GM18951 (cell line): ENCODE measurements around the gene PROM1.

Experiments used
- POLR2A ChIP-seq: IDR thresholded peaks from 4 replicates; pipeline ENCODE4 v1.6.1; 2011; ENCODE audit warnings: mild to moderate bottlenecking; ENCODE audit not compliant: insufficient read length, insufficient read depth; ENCODE audit errors: extremely low read depth
- in situ Hi-C: fragments of 300-500 bp; cut with MboI; formaldehyde crosslinking; loops from one replicate; pipeline ENCODE4 v1.12.0; 2022; ENCODE audit warnings: low sequenced_read_pairs, mixed read lengths, inconsistent platforms; ENCODE audit not compliant: unreplicated experiment

The PROM1 gene

DNA sequence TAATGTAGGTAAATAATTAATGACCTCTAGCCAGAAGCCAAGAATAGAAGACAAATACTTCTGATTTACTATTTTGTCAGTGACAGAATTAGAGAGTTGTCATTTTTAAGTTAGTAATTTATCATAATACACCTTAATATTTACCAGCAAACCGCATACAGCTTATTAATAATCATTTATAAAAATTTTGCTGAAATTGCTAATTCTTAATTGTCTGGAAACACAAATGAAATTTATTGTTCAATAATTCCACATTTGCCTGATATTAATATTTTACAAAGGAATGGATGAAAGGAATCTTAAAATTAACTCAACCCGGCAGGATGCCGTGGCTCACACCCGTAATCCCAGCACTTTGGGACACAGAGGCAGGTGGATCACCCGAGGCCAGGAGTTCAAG is 44.7 kb downstream of the PROM1 start:
- no peak for TF ChIP-seq POLR2A
- in situ Hi-C loops = no loop called here

DNA sequence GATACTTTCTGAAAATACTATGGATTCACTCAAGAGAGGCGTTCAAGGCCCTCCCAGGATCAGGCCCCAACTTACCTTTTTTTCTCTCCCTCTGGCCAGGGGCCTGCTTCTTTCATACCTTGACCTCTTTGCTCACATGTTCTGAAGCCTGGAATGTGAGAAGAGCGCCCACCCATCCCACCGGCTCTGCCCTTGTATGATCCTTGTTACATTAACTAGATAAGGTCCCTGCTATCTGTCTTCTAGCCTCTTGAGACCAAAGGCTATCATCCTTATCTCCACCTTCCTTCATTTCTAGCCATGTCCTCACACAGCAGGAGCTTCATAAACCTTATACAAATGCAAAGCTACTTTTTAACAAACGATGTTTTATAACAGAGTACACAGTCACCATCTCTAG is 45.9 kb downstream of the PROM1 start:
- in situ Hi-C loops = no loop called here
- TF ChIP-seq POLR2A = no peak

DNA sequence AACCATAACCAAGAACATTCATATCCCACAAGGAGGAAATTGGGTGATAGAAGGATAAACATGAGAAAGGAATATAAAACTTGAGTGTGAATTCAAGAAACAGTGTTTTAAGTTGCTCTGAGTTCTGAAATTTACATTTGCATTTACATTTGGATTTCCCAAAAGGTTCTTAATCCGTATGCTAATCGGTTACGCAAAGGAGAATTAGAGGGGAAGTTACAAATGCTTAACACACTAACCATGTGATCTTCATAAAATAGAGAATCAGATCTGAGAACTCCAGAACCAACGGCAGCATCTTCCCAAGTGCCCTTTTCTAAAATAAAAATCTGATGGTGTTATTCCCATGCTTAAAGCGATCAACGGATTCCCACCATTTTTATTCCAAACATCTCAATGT is 48.0 kb downstream of the PROM1 start:
- in situ Hi-C loops = no loop called here
- no peak for TF ChIP-seq POLR2A

DNA sequence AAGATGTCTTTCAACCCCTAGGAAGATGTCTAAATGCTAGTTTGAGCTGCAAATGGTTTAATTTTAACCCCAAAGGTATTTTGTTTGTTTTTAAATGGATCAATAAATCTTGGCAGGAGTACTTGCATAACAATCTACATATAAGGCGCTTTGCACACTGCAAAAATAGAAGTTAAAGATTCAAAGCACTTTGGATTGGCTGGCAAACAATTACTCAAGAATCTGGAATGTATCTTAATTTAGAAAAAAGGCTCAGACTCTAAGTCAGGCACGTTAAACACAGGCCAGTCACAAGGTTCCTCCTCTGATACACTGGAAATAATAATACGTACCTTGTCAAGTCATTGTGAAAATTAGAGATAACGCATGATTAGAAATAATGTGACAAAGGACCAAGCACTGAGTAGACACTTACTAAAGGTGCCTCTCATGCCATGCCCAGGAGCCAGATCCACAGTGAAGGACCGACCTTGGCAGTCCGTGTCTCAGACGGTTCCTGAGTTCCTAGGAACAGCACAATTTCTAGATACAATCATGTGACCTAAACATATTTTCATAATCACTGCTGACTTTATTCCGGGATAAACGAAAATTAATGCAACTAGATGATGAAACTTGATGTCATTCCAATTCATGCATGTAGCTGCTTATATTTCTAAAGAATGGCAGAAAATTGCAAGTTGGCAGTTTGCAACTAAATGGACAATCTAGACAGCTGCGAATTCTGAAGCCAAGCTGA is 49.6 kb downstream of the PROM1 start:
- in situ Hi-C loops = no loop called here
- no peak for TF ChIP-seq POLR2A

DNA sequence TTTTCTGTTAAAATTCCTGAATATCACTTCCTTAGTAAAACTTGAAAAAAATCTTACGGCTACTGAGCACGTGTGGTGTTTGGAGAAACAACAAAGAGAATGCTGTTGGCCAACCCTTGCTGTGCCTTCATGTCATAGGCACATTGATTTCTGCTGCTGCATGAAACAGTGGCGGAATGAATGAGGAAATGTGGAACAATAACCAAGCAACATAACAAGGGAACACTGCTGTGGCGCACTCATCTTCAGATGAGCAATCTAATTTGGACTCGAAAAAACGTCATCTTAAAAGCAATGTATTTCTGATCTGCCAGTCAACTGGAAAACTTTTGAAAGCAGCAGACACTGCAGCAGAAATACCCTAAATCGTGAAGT is 51.4 kb downstream of the PROM1 start:
- in situ Hi-C loops = no loop called here
- TF ChIP-seq POLR2A = no peak

DNA sequence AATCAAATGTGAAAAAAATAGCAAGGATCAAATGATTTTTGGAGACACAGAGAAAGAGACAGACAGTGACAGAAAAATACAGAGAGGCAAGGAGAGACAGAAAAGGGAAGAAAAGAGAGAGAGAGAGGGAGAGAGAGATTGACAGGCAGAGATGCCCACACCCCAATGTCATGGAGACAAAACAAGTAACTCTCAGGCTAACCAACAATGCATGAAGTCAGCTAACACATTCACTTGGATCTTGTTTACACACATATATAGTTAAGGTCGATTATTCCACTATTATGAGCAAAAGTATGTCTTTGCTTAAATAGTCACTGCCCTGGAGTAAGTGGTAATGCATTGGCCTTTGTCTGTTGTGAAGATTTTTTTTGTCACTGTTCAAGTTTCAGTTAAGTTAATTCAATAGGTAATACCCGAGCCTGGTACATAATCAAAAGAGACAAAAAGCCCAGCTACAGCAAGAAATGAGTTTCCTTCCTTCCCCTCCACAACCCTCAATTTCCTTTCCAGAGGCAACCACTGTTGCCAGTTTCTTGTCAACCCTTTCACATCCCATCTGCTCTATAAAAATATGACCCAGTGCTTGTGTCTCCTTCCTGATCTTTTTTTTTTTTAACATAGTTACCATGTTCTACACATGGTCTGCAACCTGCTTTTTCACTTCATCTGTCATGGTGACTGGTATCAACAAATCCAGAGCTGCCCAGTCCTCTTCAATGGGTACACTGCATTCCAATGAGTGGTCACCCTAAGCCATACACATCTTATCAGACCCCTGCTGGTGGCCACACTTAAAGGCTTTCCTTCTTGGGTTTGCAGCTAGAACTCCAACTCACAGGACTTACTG is 52.1 kb downstream of the PROM1 start:
- TF ChIP-seq POLR2A = no peak

DNA sequence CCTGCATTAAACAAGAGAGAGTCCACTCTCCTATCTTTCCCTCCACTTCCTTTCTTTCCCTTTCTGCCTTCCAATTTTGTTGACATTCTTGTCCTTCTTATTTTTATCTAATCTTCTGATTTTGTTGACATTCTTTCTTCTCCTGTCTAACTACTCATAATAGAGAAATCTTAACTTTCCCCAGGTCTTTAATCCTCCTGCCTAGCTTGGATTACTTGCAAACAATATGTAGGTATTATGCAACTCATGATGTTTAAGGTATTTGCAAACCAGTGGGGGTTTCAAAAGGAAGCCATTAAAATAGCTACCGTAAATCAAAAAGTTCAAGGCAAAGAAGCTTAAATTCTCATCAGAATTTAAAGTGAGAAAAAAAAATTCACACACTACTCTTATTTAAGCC is 53.9 kb downstream of the PROM1 start:
- in situ Hi-C loops = loop anchor here (5.0 kb wide), 1 partner anchor 242 kb away; no protein-coding TSS in a partner anchor
- no peak for TF ChIP-seq POLR2A

More for the DNA sequence above, 52.1 kb downstream of the PROM1 start:
- in situ Hi-C loops = no loop called here

DNA sequence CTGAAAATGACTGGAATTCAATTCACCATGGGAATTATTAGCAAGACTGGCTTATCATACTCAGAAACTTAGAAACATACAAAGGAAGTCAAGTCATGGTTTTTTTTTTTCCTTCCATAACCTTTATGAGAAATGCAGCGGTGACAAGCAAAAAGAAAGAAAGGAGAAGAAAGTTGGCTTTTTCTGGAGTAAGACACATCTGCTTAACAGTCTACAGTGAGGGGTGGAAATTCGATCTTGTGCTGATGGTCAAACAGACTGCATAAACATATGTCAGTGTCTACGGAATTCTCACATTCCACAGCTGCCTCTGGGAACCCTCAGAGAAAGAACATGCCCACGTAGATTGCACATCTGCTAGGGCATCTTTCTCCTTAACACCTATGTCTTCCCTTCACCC is 54.6 kb downstream of the PROM1 start:
- in situ Hi-C loops = loop anchor here (5.0 kb wide), 1 partner anchor 243 kb away; no protein-coding TSS in a partner anchor
- TF ChIP-seq POLR2A = no peak

DNA sequence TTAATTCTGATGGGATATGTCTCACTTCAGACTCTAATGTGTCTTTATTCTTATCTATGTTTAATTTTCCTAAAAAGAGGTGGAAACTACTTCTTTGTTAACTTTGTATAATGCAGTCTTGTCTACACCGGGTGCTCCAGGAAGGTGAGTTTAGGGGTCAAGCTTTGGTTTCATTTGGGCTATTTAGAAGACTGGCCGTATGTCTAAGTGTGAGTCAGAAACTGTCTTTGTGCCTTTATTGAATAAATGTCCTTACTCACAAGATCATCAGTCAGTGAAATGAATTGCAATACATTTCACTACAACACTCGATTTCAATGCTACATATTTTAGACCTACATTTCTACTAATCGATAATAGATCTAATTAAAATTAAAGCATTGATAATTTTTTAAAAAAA is 56.2 kb downstream of the PROM1 start:
- no peak for TF ChIP-seq POLR2A
- in situ Hi-C loops = loop anchor here (5.0 kb wide), 1 partner anchor 245 kb away; no protein-coding TSS in a partner anchor

DNA sequence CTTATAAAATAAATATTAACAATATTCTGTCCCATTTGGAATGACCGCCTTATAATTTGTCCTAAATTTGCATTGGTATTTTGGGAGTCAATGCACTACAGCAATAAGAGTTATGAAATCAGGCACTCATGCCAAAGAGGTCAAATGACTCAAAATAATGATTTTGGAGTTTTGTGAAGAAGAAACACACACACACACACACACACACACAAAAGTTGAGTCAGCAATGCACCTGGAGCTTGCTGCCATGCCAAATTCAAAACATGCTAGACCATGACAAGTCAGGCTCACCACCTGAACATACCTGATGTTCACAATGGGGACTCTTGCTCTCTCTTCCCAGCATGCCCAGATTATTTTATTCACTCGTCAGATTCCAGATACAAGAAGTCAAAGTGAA is 56.7 kb downstream of the PROM1 start:
- in situ Hi-C loops = loop anchor here (5.0 kb wide), 1 partner anchor 245 kb away; no protein-coding TSS in a partner anchor
- no peak for TF ChIP-seq POLR2A

DNA sequence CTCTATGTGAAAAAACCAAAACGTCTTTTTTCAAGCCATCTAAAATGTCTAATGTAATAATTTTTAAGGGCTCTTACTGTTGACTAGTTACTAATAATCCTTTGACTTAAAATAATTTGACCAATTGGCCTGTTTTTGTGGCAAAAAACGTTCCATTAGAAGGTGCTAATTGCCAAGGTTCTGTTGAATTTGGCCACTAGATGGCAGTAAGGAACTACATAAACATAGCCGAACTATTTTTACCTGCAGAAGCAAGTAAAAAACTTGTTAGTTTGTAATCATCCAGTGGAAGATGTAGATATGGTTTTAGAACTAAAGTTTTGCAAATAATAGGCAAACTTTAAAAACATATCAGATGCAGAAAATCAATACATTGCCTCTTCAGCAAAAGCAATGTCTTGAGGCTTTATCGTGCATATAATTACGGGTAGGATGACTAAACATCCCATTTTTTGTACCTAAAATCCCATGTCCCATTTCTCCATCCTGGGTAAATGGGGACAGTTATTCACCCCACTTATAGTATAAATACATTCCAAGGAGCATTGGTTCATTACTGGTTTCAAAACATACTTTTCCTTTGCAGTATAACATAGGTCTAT is 57.6 kb downstream of the PROM1 start:
- in situ Hi-C loops = loop anchor here (5.0 kb wide), 1 partner anchor 246 kb away; no protein-coding TSS in a partner anchor

DNA sequence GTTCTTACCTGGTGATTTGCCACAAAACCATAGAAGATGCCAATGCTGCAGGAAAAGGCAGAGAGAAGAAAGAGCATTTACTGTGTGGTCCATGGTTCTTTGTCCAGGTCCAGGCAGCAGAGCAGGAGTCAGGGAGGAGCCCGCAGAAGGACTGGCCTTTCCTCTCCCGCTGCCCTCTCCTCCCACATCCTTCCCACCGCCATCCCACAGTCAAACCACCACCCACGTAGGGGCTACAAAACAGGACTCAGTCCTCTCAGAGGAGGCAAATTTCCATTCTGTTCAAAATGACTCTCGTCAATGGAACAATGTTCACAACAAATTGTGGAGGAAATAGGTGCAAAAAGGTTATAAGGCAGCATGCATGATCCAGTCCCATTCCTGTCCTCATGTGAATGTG is 58.6 kb downstream of the PROM1 start:
- no peak for TF ChIP-seq POLR2A

More for the DNA sequence above, 57.6 kb downstream of the PROM1 start:
- TF ChIP-seq POLR2A = no peak

DNA sequence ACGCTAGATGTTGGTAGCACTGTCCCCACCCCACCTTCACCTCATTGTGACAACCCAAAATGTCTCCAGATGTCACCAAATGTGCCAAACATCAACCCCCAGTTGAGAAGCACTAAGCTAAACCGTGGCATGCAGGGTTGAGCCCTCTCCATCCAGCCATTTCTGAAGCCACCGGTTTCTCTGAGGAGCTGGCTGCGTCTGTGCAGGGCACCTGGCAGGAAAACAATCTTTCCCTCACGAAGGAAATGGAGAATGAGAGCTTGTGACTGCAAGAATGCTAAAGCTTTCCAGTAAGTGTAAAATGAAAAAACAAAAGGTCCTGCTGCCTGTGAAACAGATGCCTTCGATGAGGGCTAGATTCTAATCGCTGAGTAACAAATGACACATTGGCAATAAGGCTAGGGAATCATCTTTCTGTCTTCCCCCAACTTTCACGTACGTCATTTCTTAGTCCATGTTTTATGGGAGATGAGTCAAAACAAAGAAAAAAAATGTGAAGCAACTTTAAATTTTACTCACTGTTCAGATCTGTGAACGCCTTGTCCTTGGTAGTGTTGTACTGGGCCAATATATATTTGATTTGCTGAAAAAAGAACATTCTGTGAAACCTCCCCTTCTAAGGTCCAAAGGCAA is 59.9 kb downstream of the PROM1 start:
- in situ Hi-C loops = no loop called here
- no peak for TF ChIP-seq POLR2A

More for the DNA sequence above, 58.6 kb downstream of the PROM1 start:
- in situ Hi-C loops = loop anchor here (5.0 kb wide), 1 partner anchor 247 kb away; no protein-coding TSS in a partner anchor
